ENCODE data around the gene GABPA.

GRCh38 chr21:25708467-25709065, 26.2 kb upstream of the GABPA start:
- TF ChIP-seq, protein P1, sequence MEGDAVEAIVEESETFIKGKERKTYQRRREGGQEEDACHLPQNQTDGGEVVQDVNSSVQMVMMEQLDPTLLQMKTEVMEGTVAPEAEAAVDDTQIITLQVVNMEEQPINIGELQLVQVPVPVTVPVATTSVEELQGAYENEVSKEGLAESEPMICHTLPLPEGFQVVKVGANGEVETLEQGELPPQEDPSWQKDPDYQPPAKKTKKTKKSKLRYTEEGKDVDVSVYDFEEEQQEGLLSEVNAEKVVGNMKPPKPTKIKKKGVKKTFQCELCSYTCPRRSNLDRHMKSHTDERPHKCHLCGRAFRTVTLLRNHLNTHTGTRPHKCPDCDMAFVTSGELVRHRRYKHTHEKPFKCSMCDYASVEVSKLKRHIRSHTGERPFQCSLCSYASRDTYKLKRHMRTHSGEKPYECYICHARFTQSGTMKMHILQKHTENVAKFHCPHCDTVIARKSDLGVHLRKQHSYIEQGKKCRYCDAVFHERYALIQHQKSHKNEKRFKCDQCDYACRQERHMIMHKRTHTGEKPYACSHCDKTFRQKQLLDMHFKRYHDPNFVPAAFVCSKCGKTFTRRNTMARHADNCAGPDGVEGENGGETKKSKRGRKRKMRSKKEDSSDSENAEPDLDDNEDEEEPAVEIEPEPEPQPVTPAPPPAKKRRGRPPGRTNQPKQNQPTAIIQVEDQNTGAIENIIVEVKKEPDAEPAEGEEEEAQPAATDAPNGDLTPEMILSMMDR (IDR thresholded peaks at IDR 0.05), result peak; percentile 60 to 69 (median 66)
- no peak for TF ChIP-seq POLR2A (IDR thresholded peaks at IDR 0.05)
